ENCODE data around the gene DGKB.

- no peak for TF ChIP-seq POLR2AphosphoS5 (IDR thresholded peaks at IDR 0.05; ENCODE audit: low read depth, low read length)
- no peak for TF ChIP-seq POLR2A (IDR thresholded peaks at IDR 0.05; ENCODE audit: low read depth, low read length)
Measured at GRCh38 chr7:14552060-14552459, 350.5 kb downstream of the DGKB start.
